GM21360 (cell line): ENCODE results near the gene NKX6-1.

Experiments
- ATAC-seq: cut with Tn5 transposase; IDR thresholded peaks from one replicate; pipeline ENCODE4 v1.9.1; 2021; ENCODE audit warnings: mild to moderate bottlenecking, moderate library complexity; ENCODE audit not compliant: unreplicated experiment

The NKX6-1 gene

DNA sequence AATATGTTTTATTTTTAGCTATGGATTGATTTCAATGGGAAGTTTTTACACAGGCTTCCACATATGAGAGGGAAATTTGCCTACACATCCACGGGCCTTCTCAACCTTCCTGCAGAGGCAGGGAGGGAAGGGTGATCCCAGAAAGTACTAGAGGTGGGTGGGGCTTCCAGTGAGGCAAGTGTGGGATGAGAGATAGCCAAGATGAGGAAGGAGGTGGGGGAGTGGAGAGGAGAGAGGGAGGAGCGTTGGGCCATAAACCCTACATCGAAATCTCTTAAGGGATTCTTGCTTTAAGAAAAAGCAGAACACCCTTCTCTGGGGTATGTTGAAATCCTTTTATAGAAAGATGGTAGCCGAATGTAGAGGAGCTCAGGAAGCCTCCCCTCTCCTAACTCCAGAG is 19.0 kb downstream of the NKX6-1 start:
- ATAC-seq: no peak

GRCh38 chr4:84479663-84480062 is 19.4 kb downstream of the NKX6-1 start:
- no peak for ATAC-seq

DNA sequence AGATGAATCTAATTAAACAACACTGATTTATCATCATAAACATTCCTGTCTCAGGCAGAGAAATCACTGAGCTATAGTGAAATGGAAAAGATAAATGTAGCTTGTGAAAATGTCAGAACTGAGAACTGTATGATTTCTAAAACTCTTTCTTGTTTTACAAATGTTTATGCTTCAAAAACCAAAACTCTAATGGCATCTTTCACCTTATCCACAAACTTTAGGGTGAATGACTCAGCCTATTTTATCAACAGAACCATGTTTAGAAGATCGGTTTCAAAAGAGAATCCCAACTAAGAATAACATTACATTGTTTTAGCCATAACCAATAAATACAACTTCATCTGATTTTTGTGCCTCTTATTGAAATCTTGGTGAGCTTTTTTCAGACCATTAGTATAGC is 21.4 kb downstream of the NKX6-1 start:
- no peak for ATAC-seq

DNA sequence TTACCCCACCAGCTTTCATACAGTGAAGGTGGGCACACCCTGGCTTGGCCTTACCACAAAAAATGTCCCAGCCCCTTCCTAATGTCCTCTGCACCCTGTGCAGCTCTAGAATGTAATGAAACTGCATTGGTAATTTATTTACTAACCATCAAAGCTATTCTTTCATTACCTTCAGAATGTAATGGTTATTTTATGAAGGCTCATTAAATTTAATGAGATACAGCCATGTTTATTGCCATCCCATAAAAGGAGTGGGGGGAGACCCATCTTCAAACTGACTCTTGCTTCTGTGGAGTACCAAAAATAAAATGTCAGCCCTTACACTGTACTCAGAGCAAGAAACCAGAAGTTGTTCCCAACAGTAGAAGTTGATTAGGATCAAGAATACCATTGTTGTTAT is 25.0 kb downstream of the NKX6-1 start:
- no peak for ATAC-seq

- ATAC-seq: no peak
Observed at GRCh38 chr4:84472154-84472553, 26.9 kb downstream of the NKX6-1 start.

DNA sequence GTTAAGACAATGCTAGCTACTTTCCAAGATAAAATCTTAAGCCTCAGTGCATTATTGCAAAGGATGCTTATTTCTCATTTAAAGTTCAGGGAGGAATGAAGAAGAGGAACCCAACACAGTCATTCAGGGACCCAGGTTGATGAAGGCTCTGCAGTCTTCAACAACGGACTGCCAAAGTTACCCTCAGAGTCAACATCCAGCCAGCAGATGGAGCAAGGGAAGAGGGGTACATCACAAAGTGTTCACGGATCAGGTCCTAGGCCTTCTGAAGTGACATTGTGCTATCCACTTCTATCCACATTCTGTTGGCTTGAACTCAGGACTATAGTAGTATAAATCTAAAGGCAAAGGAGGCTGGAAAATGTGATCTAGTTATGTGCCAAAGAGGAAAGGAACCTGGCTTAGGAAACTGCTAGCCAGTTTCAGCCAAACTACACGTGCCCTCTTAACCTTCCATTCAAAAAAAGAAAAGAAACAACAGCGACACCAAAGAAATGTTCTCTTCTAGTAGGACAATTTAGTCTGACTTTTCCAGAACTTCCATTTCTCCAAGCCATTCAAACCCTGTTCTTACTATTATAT is 28.8 kb downstream of the NKX6-1 start:
- no peak for ATAC-seq

DNA sequence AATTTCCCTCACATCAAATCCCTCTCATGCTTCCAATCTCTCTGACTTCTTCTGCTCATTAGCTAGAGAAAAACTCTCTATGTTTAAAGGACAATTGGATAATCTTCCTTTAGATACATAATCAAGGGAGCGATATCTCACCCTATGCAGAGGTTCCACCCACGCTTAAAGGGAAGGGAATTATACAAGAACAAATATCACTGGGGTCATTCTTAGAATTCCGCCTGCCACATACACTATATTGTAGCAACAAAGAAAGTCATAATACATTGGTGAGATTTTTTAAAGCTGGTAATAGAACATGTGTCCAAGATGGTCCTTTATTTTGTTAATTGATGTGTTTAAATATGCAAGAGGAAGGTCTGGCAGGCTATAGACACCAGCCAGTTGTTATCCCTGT is 31.5 kb downstream of the NKX6-1 start:
- ATAC-seq: no peak

DNA sequence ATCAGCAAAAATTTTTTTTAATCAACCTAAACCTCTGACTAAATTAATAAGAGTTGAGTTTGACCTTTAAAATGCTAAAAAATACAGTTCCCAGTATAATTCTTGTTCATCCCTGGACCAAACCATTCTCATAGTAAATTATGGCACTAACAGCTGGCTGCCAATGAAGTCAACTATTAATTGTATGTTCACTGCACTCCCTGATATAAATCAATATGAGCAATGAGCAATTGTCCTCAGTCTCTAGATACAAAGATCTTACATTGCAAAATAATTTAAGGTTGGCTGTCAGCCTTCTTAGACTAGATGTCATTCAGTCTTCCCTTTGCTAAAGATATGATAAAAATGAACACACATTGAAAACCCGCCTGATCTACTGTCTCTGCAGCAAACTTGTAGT is 39.3 kb downstream of the NKX6-1 start:
- ATAC-seq: no peak

- ATAC-seq: no peak
Observed at GRCh38 chr4:84456157-84456556, 42.9 kb downstream of the NKX6-1 start.

DNA sequence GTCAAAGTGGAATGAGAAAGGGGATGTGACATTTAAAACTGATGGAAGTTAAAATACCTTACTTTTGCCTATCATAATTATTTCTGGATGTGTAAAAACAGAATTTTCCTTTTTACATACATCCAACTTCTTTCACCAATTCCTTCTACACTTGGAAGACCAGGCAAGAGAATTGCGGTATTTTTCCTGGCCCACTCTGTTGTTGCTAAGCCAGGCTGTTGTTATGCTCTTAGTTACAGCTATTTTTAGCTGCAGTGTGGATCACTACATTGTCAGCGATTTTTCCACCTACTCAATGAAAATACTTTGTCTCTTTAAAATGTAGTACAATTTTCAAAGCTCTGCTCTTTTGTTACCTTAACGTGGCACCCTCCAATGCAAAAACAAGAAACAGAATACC is 43.4 kb downstream of the NKX6-1 start:
- ATAC-seq: no peak

DNA sequence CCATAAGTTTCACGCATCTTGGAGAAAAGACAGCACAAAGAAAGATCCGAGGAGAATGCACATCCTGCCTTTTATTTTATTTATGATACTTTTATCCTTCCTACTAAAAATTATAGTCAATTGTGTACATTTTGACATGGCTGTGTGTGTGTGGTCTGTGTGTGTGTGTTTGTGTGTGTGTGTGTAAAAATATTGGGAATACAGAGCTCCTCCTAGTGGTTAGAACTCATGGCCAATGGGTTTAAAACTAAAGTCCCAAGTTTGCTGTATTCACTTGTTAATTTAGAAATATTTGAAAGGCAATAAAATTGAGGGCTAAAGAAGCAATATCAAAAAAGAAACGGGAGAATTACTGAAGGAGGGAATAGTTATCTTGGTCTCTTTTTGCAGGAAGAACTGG is 47.5 kb downstream of the NKX6-1 start:
- no peak for ATAC-seq

DNA sequence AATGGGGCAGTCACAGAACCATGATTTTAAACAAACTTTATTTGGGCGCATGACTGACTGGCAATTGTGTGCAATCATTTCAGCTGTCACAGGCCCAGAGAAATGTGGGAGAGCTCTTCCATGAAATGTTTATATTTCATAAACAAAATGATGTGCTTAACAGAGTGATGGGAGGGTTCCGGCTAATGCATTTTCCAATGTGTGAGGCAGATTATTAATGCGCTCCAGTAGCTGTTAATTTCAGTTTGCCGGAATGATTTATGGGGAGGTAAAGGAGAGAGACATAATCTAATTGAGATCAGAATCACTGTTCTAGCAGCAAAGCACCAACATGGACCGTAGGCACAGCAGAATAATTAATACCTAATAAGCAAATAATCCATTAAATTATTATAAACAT is 55.6 kb downstream of the NKX6-1 start:
- ATAC-seq: no peak

- no peak for ATAC-seq
Observed at GRCh38 chr4:84442778-84443177, 56.3 kb downstream of the NKX6-1 start.
